GM19351 (cell line): ENCODE measurements around the gene SSUH2.

Source experiments
- ATAC-seq: cut with Tn5 transposase; IDR thresholded peaks from one replicate; pipeline ENCODE4 v1.9.1; 2021; ENCODE audit warnings: mild to moderate bottlenecking, moderate library complexity; ENCODE audit not compliant: unreplicated experiment

The SSUH2 gene

GRCh38 chr3:8643693-8644365 is 769 bp downstream of the SSUH2 start:
- no peak for ATAC-seq

DNA sequence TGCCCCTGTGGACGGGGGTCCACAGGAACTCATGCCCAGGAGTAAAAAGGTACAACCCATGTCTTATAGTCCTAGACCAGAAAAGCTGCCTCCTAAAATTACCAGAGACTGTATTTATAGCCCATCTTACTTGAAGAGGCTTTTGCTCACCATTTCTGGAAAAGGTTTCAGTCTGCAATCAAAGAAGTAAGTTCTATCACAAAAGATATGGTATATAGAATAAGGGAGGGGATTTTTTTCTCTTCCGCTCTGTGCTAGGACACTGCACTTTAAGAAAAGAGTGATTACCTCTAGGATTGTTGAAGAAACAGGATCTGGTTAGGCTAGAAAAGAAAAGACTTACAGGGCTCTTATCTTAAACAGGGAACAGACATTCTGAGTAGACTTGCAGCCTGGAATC is 2.6 kb downstream of the SSUH2 start:
- ATAC-seq, result no peak

- ATAC-seq, result no peak
These were observed 3.1 kb downstream of the SSUH2 start for GRCh38 chr3:8641472-8641871.

DNA sequence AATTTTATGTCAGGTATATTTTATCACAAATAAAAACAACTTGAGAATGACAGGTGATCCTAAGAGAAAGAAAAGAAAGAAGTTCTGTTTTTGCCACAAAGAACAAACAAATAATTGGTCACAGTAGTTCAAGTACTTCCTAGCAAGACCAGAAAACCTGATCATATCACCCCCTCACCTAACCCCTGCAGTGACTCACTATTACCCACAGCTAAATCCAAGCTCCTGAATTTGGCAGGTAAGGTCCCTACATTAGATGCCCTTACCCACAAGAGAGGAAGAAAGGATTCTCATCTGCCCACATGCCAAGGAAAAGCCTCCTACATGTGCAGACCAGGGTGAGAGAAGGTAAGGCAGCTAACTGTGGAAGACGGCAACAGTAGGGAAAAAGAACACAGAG is 4.4 kb downstream of the SSUH2 start:
- no peak for ATAC-seq

- ATAC-seq, result no peak
These were observed 5.0 kb downstream of the SSUH2 start for GRCh38 chr3:8639659-8640000.

- no peak for ATAC-seq
These were observed 5.5 kb downstream of the SSUH2 start for GRCh38 chr3:8638994-8639658.

GRCh38 chr3:8637348-8637747 is 7.2 kb downstream of the SSUH2 start:
- no peak for ATAC-seq

GRCh38 chr3:8635631-8636030 is 9.0 kb downstream of the SSUH2 start:
- no peak for ATAC-seq

DNA sequence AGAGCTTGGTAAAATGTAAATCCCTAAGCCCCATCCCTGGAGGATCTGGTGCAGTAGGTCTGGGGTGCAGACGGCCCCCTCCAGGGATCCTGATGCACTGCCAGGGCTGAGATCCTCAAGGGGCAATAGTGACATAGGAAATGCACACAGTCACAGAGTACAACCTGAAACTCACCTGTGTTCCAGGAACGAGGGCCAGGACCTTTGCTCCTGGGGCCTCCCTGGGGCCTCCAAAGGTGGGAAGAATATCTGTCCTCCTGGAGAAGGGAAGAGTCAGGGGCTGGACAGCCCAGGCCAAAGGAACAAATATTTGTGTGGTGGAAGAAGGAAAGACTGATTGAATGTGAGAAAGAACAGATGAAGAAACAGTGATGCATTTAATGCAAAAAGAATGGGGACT is 9.5 kb downstream of the SSUH2 start:
- ATAC-seq, result no peak

GRCh38 chr3:8632402-8633237 is 12.0 kb downstream of the SSUH2 start:
- no peak for ATAC-seq

DNA sequence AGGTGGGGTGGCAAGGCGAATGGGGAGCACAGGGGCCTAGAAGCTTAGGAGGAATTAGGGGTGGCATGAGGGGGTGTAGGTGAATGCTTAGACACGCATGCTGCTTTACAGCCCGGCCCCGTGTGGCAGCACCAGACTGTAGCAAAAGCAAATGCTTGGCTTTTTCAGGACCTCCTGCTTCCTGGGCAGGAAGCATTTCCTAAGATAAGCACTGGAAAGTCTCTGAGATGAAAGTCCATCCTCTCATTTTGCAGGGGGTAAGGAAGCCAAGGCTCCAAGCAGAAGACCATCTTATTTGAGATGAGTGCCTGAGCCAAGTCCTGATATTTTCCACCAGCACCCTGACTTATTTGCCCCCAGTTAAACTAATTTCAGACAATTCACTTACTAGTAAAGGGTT is 12.9 kb downstream of the SSUH2 start:
- no peak for ATAC-seq

DNA sequence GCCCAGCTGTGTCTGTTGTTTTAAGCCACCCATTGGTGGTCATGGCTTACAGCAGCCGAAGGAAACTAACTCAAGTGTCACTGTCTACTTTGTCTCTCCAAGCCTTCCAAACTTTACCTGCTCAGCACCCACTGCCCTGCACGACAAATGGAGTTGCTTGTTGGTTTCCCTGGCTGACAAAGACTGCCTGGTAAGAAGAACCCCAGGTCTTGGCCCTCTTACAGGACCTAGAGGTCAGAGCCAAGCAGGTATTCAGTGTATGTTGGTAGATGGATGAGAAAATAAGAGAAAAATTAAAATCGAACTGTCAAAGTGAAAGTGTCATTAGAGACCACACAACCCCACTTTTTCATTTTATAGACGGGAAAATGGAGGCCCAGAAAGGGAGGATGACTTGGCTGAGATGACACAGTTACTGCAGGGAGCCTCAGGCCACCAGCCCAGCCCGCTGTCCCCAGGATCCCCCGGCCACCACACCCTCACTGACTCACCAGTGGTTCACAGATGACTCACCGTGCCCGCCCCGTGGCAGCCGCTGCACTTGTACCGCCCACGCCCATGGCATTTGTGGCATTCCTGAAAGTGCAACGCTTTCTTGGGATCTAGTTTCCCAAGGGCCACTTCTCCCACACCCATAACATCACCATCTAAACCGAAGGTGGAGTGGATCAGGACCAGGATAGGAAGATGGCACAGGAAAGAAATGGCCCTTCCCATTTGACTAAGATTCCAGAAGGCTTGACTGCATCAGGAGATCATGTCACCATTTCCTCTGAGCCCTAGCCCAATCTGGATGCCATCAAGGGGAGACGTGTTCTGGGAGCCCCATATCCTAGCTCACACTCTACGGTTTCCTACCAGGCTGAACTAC is 15.2 kb downstream of the SSUH2 start:
- ATAC-seq, result peak; percentile 60

DNA sequence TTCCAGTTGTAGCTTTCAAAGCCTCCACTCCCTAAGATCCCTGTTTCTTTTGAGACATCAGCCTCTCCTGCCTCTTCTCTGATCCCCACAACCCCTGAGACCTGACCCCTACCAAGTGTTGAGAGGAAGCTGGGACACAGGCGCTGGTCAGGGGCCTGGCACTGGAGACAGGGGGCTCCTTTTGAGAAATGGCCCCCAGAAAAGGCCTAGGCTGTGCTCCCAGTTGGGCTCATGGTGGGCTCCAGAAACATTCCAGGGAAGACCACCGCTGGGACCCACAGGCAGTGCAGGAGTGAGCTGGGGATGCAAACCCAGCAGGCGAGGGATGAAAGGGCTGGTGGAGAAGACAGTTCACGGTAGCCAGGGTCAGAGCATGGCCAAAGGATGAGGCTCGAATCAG is 16.6 kb downstream of the SSUH2 start:
- no peak for ATAC-seq

GRCh38 chr3:8627201-8627940 is 17.2 kb downstream of the SSUH2 start:
- ATAC-seq, result no peak

DNA sequence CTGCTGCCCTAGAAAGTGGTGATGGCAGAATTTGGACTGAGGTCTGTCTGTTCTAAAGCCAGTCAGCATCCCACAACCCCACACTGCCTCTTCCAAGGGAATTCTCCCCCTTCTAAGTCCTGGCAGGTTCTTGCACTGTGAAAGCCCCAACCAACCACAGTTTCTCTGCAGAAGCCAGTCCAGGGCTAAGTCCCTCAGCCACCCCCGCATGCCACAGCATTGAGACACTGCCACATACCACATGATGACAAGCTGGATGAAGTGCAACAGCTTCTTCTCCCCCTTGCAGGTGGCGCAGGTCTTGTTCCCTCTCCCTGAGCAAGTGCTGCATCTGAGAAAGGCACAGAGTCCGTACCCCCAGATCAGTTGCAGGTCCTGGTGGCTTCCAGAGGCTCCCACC is 18.6 kb downstream of the SSUH2 start:
- no peak for ATAC-seq

- ATAC-seq, result no peak
These were observed 20.0 kb downstream of the SSUH2 start for GRCh38 chr3:8624612-8625011.

GRCh38 chr3:8623741-8624140 is 20.9 kb downstream of the SSUH2 start:
- ATAC-seq, result no peak

DNA sequence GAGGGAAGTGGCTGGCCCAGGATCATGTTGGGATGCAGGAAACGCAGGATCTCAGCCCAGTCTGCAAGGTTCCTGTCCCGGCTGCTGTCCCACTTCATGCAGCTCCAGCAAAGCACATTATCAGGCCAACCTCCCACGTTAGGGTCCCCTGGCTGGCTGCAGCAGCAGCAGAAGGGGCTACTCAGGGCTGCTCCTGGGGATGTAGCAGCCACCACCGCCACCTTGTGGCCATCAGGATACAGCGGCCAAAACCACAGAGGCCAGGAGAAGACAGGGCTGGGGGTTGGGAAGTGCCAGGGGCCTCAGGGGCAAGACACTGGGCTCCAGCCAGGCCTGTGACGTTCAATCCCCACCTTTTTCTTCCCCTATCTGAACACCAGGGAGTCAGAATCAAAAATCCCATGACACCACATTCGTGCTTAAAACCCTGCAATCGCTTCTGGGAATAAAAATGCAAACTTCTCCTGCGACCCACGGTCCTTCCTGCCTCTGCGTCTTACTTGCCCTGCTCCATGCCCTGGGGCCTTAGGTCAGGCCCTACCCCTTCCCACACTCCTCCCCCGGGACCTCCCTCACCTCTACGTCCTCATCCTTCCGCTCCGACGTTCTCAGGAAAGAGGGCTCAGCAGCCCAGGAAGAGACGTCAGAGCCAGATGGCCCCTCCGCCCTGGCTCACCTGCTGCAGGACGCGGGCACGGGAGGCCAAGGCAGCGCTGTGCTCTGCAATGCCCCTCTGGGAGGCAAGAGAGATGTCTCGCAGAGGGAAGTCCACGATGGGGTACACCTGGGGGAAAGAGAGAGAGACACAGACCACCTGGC is 21.5 kb downstream of the SSUH2 start:
- ATAC-seq, result peak; percentile 94

DNA sequence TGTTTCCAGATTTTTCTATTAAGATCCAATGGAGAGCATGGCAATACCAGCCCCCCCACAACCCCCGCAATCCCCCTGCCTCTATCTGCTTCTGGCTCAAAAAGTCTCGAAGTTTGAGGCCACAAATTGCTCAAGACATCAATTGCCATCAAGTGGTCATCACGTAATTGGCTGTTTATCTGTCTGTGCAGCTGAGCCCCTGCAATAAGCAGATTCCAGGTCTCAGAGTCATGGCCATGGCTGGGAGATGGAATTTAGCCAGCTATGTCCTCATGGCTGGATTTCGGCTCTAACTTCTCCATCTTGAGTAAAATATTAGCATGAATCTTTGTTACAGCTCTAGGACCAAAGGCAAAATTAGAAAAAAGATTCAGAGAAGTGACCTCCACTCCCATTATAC is 22.7 kb downstream of the SSUH2 start:
- ATAC-seq, result no peak

DNA sequence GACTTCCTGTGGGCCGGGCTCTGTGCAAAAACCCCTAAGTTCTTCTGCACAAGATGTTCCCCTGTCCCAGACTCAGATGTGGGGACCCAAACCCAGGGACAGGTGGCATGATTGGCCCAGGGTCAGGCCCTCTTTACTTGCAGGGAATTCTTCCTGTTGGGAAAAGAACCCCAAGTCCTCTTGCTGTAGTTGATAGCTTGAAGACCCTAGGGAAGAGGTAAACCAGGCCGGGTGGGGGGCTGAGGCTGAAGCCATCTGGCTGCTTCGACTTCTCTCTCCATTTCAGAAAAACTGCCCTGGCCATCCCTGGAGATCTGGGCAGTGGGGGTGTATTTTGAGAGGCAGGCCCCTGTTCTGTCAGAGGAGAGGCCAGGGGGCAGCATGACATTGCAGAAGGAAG is 23.5 kb downstream of the SSUH2 start:
- no peak for ATAC-seq
